OCI-LY3 (cell line): ENCODE data around the gene HS1BP3.

Experiments
- H2AFZ ChIP-seq: fragments of 200-600, 300-600 bp; shearing (Covaris generic); 2 replicates; pipeline ENCODE4 v1.6.0; 2014; ENCODE audit warnings: antibody characterized with exemption, low read depth, low read length
- H3K27ac ChIP-seq: fragments of 200-600, 300-600 bp; sonication (generic); 2 replicates; pipeline ENCODE4 v1.5.1; 2014; ENCODE audit warnings: mild to moderate bottlenecking, low read length, moderate library complexity, mixed read lengths
- H3K27me3 ChIP-seq: fragments of 200-600, 300-600 bp; sonication (generic); 2 replicates; pipeline ENCODE4 v1.6.1; 2014; ENCODE audit warnings: low read depth, low read length, mixed read lengths
- H3K36me3 ChIP-seq: fragments of 200-600, 300-600 bp; sonication (generic); replicated peaks from 2 replicates; pipeline ENCODE3; 2014; ENCODE audit warnings: low read depth, low read length, mixed read lengths
- H3K4me1 ChIP-seq: fragments of 300-600, 200-600 bp; sonication (generic); 2 replicates; pipeline ENCODE4 v1.6.1; 2014; ENCODE audit warnings: low read length, mixed read lengths
- H3K4me2 ChIP-seq: fragments of 200-600, 300-600 bp; sonication (generic); 2 replicates; pipeline ENCODE4 v1.6.1; 2014; ENCODE audit warnings: low read length, mixed read lengths
- H3K4me3 ChIP-seq: fragments of 300-600, 200-600 bp; sonication (generic); 2 replicates; pipeline ENCODE4 v1.5.1; 2014; ENCODE audit warnings: antibody characterized with exemption, mild to moderate bottlenecking, low read length, moderate library complexity
- H3K79me2 ChIP-seq: fragments of 300-600, 200-600 bp; shearing (Covaris generic); 2 replicates; pipeline ENCODE4 v1.6.1; 2014; ENCODE audit warnings: mild to moderate bottlenecking, low read length, mixed read lengths
- H3K9ac ChIP-seq: fragments of 300-600, 200-600 bp; shearing (Covaris generic); 2 replicates; pipeline ENCODE4 v1.6.0; 2014; ENCODE audit warnings: mild to moderate bottlenecking, low read length, moderate library complexity
- H3K9me3 ChIP-seq: fragments of 200-600, 300-600 bp; shearing (Covaris generic); 2 replicates; pipeline ENCODE4 v1.6.1; 2014; ENCODE audit warnings: low read length, mixed read lengths; ENCODE audit not compliant: insufficient read depth
- H4K20me1 ChIP-seq: fragments of 200-600, 300-600 bp; sonication (generic); 2 replicates; pipeline ENCODE4 v1.6.1; 2016; ENCODE audit warnings: low read length, mixed read lengths; ENCODE audit not compliant: insufficient read depth
- CTCF ChIP-seq: fragments of 200-600, 300-600 bp; sonication (generic); IDR thresholded peaks from 2 replicates; pipeline ENCODE4 v1.5.1; 2014; ENCODE audit warnings: antibody characterized with exemption, low read length, low read depth
- EZH2phosphoT487 ChIP-seq: fragments of 200-600 bp; shearing (Covaris generic); IDR thresholded peaks from 2 replicates; pipeline ENCODE4 v1.6.1; 2018; ENCODE audit warnings: antibody characterized with exemption, mixed run types, low read depth

The HS1BP3 gene

GRCh38 chr2:20577495-20578235 is 73.2 kb downstream of the HS1BP3 start:
- Histone ChIP-seq H3K79me2 (no peaks in the 10 kb centered on the region), H3K27me3 (no peaks in the 10 kb centered on the region), H3K4me3 (no peak overlapping the region), H3K27ac (no peak overlapping the region), H2AFZ (no peak overlapping the region), H3K9ac (no peak overlapping the region), H4K20me1 (no peaks in the 10 kb centered on the region), H3K9me3 (no peaks in the 10 kb centered on the region), H3K36me3 (no peaks in the 10 kb centered on the region), H3K4me1 (peaks cover 10% of the 10 kb centered on the region), H3K4me2 (no peak overlapping the region)
- TF ChIP-seq CTCF (no peak), EZH2phosphoT487 (no peak)

- H3K36me3 ChIP-seq, result no peaks in the 10 kb centered on the region
- H3K79me2 ChIP-seq, result no peaks in the 10 kb centered on the region
- H3K4me2 ChIP-seq, result peak overlapping the region; percentile 74
- H3K4me3 ChIP-seq, result peak overlapping the region; percentile 55
- no peak overlapping the region; the same call in 1 of the 2 replicates for H3K9ac ChIP-seq
- H4K20me1 ChIP-seq, result no peaks in the 10 kb centered on the region
- peak overlapping the region; percentile 66; the same call in 1 of the 2 replicates for H2AFZ ChIP-seq
- H3K27ac ChIP-seq, result no peak overlapping the region
- H3K4me1 ChIP-seq, result peaks cover 10% of the 10 kb centered on the region
- H3K9me3 ChIP-seq, result no peaks in the 10 kb centered on the region
- TF ChIP-seq EZH2phosphoT487 (no peak), CTCF (no peak)
- no peaks in the 10 kb centered on the region for H3K27me3 ChIP-seq
These were observed 74.2 kb downstream of the HS1BP3 start for GRCh38 chr2:20576598-20577115.

- H3K27me3 ChIP-seq, result no peaks in the 10 kb centered on the region
- H3K27ac ChIP-seq, result no peak overlapping the region
These were observed 74.8 kb downstream of the HS1BP3 start for GRCh38 chr2:20575935-20576597.

More at GRCh38 chr2:20575935-20576597, 74.8 kb downstream of the HS1BP3 start:
- Histone ChIP-seq H3K4me3 (peak overlapping the region; percentile 55), H3K9ac (no peak overlapping the region; the same call in 1 of the 2 replicates), H3K4me1 (peaks cover 10% of the 10 kb centered on the region), H3K4me2 (peak overlapping the region; percentile 74), H4K20me1 (no peaks in the 10 kb centered on the region), H3K79me2 (no peaks in the 10 kb centered on the region), H3K36me3 (no peaks in the 10 kb centered on the region), H2AFZ (peak overlapping the region; percentile 66; the same call in 1 of the 2 replicates), H3K9me3 (no peaks in the 10 kb centered on the region)
- no peak for TF ChIP-seq EZH2phosphoT487
- no peak for TF ChIP-seq CTCF
